Stimulated activated CD8-positive, alpha-beta memory T cell treated with anti-CD3 and anti-CD28 coated beads, Interleukin-15, amount 100 ng/mL, for 4 hours (primary cell): ENCODE measurements around the gene EFEMP1.

ENCODE experiments used
- DNase-seq, 2 donors: peaks; one replicate each; pipeline ENCODE4 v3.0.0-alpha.2; 2020; ENCODE audit warnings: low read depth in 2 of 2

Gene EFEMP1

DNA sequence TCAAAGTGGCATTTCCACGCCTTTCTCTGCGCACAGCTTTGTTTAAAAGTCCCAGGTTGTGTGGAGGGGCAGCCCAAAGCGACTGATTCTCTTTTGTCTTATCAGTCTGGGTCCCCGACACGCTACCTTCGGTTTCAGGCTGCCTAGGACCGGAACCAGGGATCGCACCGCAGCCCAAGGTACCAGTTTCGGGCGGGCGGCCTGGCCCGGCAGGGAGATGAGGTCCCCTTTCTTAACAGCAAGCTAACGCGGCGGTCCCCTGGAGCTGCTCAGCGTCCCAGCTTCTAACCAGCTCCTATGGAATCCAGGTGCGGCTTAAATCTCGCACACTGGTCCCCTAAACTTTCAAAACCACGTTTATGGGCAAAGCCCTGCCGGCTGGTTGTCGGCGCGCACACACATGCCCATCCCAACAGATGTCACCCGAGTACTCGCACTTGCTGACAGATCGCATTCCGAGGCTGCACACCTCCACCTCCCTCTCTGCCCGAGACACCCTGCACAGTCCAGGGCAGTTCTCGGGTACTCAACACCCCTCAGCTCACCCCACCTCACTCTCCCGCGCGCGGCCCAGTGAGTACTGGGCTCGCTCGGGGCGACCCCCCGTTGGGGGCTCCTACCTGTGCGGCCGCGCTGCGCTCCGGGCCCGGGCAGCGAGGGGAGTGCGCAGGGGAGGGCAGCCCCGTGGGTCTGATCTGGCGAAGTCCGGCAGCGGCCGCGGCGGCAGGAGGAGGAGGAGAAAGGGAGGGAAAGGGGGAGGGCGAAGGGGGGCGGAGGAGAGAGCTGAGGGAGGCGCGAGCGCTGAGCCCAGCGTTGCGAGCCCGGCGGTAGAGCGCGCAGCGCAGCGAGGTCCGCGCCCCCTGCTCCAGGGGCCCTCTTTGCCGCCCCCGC lies at the start of gene EFEMP1:
Gene EFEMP1 (minus strand): TSS at position 692 of the 891 bp plus-strand sequence. CDS start 1,342 bp downstream, outside the sequence.
- no peak for DNase-seq

DNA sequence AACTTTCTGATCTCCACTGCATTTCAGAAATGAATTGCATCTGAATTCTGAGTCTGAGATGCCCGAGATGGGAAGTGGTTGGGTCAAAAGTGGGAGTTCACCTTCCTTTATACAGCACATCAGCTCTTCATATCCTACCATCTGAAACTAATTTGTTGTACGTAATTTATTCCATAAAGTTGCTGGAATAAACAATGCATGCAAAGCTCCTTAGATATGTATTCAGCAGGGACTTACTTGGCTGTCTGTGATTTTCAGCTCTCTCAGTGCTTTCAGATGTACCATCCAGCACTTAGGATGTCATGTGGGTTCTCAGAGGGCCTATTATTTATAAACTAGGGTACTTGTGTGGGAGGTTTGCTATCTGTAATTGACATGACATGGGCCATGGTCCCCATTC lies 46.9 kb upstream of the EFEMP1 start:
- DNase-seq, result no peak

DNA sequence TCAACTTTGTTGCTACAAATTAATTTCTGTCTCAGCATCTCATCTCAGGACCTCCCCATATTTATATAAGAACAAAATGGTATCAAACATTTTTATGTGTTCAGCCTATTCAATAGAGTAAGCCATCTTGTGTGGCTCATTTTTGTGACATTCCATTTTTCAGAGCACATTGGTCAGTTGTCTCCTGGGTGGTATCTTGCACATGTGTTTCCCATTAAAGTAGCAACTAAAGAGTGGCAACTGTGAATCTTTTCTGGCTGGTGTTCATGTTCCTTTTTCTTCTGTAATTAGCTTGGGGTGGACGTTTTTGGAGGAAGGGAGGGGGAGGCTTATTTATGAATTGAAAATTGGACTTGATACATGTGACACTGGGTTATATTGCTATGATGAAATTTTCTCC lies 45.4 kb upstream of the EFEMP1 start:
- no peak for DNase-seq

DNA sequence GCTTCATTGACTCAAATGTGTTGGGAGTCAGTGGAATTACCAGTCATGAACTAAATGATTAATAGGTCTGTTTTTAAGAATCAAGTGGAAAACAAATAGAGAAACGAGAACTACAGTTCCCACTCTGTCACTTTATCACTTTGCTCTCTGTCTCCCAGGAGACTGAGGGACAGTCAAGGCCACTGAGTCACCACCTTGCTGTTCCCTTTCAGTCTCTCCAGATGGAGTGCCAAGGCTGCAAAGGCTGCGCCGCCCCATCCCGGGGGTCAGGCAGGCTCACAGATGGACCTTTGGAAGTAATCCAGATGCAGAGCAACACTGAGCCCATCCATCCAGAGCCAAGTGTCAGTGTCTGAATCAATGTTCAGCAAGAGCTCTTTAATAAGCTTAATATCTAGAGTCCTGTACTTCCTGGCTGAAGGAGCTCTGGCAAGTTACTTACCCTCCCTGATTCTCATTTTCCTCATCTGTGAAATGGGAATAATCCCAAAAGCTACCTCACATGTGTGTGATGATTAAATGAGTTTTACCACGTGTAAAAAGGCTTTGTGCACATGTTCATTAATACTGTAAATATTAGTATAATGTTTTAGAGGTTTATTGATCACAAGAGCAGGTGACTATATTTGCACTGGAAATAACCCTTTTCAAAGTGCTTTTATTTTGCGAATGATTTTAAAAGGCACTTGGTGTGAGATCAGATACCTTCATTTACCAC lies 43.0 kb upstream of the EFEMP1 start:
- no peak for DNase-seq

DNA sequence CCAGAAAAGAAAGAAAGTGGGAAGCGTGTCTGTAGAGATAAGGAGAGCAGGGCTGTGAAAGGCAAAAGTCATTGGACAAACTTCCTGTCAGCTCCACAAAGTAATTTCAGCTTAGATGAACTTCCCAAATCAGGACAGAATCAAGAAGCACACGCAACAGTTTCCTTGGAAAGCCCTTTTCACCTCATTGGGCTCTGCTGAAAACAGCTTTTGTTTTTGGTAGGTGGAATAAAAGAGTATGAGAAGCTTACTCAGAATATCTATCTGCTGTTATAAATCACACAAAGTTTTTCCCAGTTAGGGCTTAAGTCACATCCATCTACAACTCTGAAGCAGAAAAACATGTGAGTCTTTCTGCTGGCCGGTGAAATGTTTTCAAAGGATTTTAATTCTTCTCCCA lies 42.4 kb upstream of the EFEMP1 start:
- DNase-seq, result no peak

GRCh38 chr2:55965276-55965675 lies 41.7 kb upstream of the EFEMP1 start:
- no peak for DNase-seq

DNA sequence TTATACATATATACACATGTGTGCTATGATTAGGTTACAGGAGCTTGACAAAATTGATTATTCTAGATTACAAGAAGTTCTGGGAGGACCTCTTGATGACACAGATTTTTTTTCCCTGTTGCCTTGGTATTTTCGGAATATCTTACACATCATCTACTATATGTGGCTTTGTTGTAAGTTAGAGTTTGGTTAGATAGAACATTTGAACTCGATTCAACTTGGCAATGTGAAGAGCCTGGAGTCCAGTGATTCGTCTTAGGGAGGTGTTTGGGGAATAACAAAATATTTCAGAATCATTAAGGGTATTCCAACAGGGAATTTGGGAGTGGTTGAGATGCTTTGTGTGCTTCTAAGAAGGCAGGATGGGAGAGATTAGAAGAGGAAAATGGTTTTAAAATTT lies 39.3 kb upstream of the EFEMP1 start:
- DNase-seq, result no peak

GRCh38 chr2:55961318-55961911 lies 37.8 kb upstream of the EFEMP1 start:
- no peak for DNase-seq

GRCh38 chr2:55958756-55959155 lies 35.2 kb upstream of the EFEMP1 start:
- DNase-seq, result no peak

DNA sequence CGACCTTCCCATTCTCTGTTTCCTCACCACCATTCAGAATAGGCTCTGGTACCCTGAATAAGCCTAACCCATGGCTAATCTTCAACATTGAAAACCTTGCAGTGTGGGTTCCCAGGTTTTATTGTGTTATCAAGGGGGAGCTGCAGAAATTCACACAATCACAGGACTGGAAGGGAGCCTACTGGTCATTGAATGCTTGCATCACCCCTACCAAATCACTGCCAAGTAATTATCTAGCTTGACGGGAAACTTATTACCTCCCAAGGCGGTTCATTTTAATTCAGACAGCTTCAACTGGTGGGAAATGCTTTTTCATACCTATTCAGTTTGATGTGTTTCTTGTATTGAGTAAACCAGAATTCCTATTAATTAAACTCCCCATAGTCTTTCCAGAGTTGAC lies 33.6 kb upstream of the EFEMP1 start:
- DNase-seq, result no peak

GRCh38 chr2:55954306-55955035 lies 30.9 kb upstream of the EFEMP1 start:
- DNase-seq, result no peak

GRCh38 chr2:55952415-55952814 lies 28.8 kb upstream of the EFEMP1 start:
- DNase-seq, result no peak

DNA sequence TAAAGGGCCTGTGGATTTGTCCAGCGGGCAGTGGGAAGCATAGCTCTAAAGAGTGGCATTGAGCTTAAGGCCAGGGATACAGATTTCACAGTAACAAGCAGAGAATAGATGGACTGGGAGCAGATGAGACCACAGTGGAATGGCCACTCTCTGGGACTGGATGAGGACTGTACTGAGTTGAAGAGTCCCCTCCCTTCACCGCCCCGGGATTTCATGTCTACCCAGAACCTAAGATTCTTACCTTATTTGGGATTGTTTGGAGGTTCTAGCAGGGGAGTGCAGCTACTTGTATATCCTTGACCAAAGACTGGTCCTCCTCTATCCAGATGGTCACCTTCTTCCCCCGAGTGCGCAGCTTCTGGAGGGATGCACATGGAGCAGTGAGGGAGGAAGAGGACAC lies 28.0 kb upstream of the EFEMP1 start:
- no peak for DNase-seq

DNA sequence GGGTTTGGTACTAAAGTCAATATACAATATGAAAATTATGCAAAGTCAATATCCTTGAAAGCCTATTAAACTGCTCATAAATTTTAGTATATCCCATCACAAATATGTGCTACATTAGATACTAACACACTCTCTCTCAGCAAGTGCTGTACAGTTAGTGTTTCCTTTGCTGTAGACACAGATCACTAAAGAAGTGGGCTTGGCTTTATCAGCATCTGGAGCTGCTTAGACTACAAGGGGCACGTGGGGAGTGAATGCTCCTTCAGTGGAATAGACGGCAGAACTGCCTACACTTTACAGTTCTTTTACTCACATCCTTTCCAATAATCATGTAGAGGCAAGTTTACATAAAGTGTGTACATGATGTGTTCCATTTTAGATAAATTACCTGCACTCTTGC lies 26.0 kb upstream of the EFEMP1 start:
- DNase-seq, result no peak

GRCh38 chr2:55949211-55949610 lies 25.6 kb upstream of the EFEMP1 start:
- no peak for DNase-seq

DNA sequence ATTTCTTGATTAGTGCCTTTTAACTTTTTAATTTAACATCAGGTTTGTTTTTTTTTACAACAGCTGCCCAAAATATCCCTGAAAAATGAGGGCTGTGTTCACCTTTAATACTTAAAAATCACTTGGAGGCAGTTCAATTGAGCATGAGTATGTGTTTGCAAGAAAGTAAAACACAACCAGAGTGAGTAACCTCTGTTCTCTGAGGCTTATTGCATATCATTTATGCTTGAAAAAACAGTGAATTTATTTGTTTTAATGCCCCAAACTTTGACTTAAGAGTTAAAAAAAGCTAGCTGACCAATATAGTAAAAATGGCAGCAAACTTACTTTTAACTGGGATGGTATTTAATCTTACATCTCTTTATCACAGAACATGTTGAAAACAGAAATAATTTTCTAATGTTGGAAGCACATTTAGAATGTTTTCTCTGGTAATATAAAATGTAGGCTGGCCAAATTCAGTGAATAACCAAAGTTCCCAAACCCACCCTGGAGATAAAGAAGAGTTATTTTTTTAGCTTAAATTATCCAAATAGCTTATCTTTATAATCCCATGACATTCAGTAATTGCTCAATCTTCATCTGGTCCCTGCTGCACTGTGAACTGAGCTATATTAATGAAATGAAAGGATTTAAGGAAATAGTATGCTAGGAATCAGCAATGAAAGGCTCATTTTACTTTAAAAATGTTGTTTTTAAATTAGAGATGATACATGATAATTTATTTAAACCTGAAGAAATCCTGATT lies 24.8 kb upstream of the EFEMP1 start:
- no peak for DNase-seq

GRCh38 chr2:55947752-55948151 lies 24.2 kb upstream of the EFEMP1 start:
- no peak for DNase-seq

DNA sequence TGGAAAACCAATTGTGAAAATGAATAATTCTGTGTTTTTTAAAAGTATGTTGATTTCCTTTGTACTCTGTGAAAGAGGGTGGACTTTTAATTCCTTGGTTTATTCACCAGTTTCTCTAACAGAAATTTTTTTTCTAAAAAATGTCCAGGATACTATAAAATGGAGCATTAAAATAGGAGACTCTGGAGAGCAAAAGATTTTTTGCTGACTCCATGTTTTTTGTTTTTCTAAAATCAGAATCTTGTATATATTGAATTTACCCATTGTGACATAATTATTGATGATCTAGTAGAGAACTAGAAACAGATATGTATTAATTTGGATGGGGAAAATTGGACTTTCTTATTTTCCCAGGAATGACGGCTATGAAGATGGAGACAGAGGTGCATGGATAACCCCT lies 23.2 kb upstream of the EFEMP1 start:
- DNase-seq, result no peak

- DNase-seq, result no peak
These were observed 19.9 kb upstream of the EFEMP1 start for GRCh38 chr2:55943466-55943865.

DNA sequence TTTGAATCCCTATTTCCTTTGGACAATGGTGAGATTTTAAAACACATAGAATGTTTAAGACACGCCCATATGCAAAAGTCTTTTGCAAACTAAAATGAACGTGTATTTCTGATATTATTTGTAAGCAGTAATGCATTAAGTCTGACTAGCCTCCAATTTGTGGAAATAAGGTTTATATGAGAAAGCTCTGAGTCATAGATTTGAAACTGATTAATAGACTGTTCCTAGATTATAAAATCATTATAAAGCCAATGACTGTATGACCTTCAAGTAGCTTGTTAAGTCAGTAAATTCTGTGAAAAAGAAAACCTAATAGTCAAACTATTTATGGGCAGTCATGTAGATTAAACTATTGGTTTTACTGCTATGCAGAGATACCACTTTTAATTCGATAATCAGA lies 12.8 kb upstream of the EFEMP1 start:
- no peak for DNase-seq

- DNase-seq, result no peak
These were observed 10.8 kb upstream of the EFEMP1 start for GRCh38 chr2:55934337-55934736.
